Endodermal cell (in vitro differentiated cells): ENCODE results near the gene ELAVL1. TPM values are rescaled to one million over a fixed set of nuclear protein-coding genes. Genes with fewer than 3 reads are reported as not detected.
A peak's percentile ranks its signal among the peaks of the same experiment; 100 is the strongest.
"Not testable (repeated sequence)": the region's sequence is repeated elsewhere in the genome, so short reads cannot be mapped to it uniquely, and the experiment has no call there.

Source experiments
- DNase-seq: peaks from one replicate; pipeline ENCODE4 v3.0.0-alpha.2; 2017
- H3K27ac ChIP-seq: 2 replicates; pipeline ENCODE4 v1.5.1; 2013; ENCODE audit warnings: mild to moderate bottlenecking, low read depth, low read length, moderate library complexity
- H3K27me3 ChIP-seq: 2 replicates; pipeline ENCODE4 v1.6.1; 2013; ENCODE audit warnings: mild to moderate bottlenecking, low read length, moderate library complexity; ENCODE audit not compliant: insufficient read depth, control insufficient read depth, poor library complexity, severe bottlenecking
- H3K36me3 ChIP-seq: 2 replicates; pipeline ENCODE4 v1.7.0; 2013; ENCODE audit warnings: mild to moderate bottlenecking, low read length, moderate library complexity; ENCODE audit not compliant: control insufficient read depth, insufficient read depth
- H3K4me1 ChIP-seq: one replicate; pipeline ENCODE4 v1.7.0; 2013; ENCODE audit warnings: low read length; ENCODE audit not compliant: control insufficient read depth, insufficient read depth
- H3K4me3 ChIP-seq: 2 replicates; pipeline ENCODE4 v1.5.1; 2013; ENCODE audit warnings: mild to moderate bottlenecking, low read length, moderate library complexity
- H3K9ac ChIP-seq: 2 replicates; pipeline ENCODE4 v1.6.1; 2013; ENCODE audit warnings: mild to moderate bottlenecking, low read length, moderate library complexity; ENCODE audit not compliant: poor library complexity, severe bottlenecking; ENCODE audit errors: extremely low read depth
- H3K9me3 ChIP-seq: 2 replicates; pipeline ENCODE4 v1.6.1; 2013; ENCODE audit warnings: mild to moderate bottlenecking, low read length, moderate library complexity; ENCODE audit not compliant: control insufficient read depth
- H3K27ac Mint-ChIP-seq: 2 replicates; pipeline ENCODE4 v1.8.0; 2020; ENCODE audit warnings: mixed read lengths
- H3K27me3 Mint-ChIP-seq: 2 replicates; pipeline ENCODE4 v1.8.0; 2021; ENCODE audit warnings: mild to moderate bottlenecking, mixed read lengths; ENCODE audit not compliant: insufficient read depth
- H3K36me3 Mint-ChIP-seq: 2 replicates; pipeline ENCODE4 v1.8.0; 2020; ENCODE audit warnings: low read depth, mixed read lengths
- H3K4me1 Mint-ChIP-seq: 2 replicates; pipeline ENCODE4 v1.8.0; 2020; ENCODE audit warnings: mixed read lengths
- H3K4me3 Mint-ChIP-seq: 2 replicates; pipeline ENCODE4 v1.8.0; 2020; ENCODE audit warnings: mild to moderate bottlenecking, moderate library complexity, mixed read lengths
- H3K9me3 Mint-ChIP-seq: 2 replicates; pipeline ENCODE4 v1.8.0; 2020; ENCODE audit warnings: mild to moderate bottlenecking, mixed read lengths
- CTCF ChIP-seq: fragments of 200-600 bp; sonication (generic); conservative IDR thresholded peaks from 2 replicates; pipeline ENCODE4 v1.5.0; 2021; ENCODE audit warnings: antibody characterized with exemption, mild to moderate bottlenecking
- WGBS, 2 experiments: methylation state at CpG; one replicate each; pipeline versions ENCODE4 v1.1.5 to v1.1.7; 2013; ENCODE audit warnings: missing lambda C conversion rate in 2 of 2, mixed read lengths in 1 of 2; ENCODE audit not compliant: insufficient coverage in 1 of 2, insufficient read length in 1 of 2; 5-methylcytosine and 5-hydroxymethylcytosine counted together
- total RNA-seq, 2 donors: library from RNA; stranded (reverse); fragmentation: NEBNext Ultra II Directional in 1 of 2; extraction: Animal tissue kit (Norgen Biotek cat#: 25700) in 1 of 2; gene quantifications; 2 replicates in 1 of 2; 3 replicates in 1 of 2; pipeline ENCODE4 v1.2.1, GENCODE V29; 2021

ELAVL1 gene
- total RNA-seq, 2 donors from 2014 or later = 123 to 149 TPM

GRCh38 chr19:8036434-8037099, 31.1 kb upstream of the ELAVL1 start:
- H3K9ac ChIP-seq = no peak overlapping the region
- no peak overlapping the region for H3K4me3 Mint-ChIP-seq
- no peaks in the 10 kb centered on the region for H3K9me3 Mint-ChIP-seq
- no peaks in the 10 kb centered on the region for H3K36me3 ChIP-seq
- no peak overlapping the region for H3K27ac Mint-ChIP-seq
- H3K4me1 ChIP-seq = no peaks in the 10 kb centered on the region
- H3K9me3 ChIP-seq = no peaks in the 10 kb centered on the region
- no peak overlapping the region for H3K27ac ChIP-seq
- H3K36me3 Mint-ChIP-seq = no peaks in the 10 kb centered on the region
- DNase-seq = no peak
- H3K4me1 Mint-ChIP-seq = peaks cover 15% of the 10 kb centered on the region
- H3K27me3 ChIP-seq = no peaks in the 10 kb centered on the region
- WGBS, 2 experiments = 90 to 92% methylated on average over 6 to 7 of the region's 7 CpGs
- peaks cover 18% of the 10 kb centered on the region for H3K27me3 Mint-ChIP-seq
- TF ChIP-seq CTCF = no peak
- no peak overlapping the region for H3K4me3 ChIP-seq

GRCh38 chr19:8034178-8034525, 28.7 kb upstream of the ELAVL1 start:
- no peaks in the 10 kb centered on the region for H3K9me3 ChIP-seq
- no peak overlapping the region for H3K27ac ChIP-seq
- no peak overlapping the region for H3K4me3 ChIP-seq
- Mint-ChIP-seq H3K36me3 (no peaks in the 10 kb centered on the region), H3K9me3 (no peaks in the 10 kb centered on the region), H3K27me3 (peaks cover 18% of the 10 kb centered on the region), H3K4me1 (peaks cover 20% of the 10 kb centered on the region), H3K27ac (no peak overlapping the region), H3K4me3 (no peak overlapping the region)
- H3K36me3 ChIP-seq = no peaks in the 10 kb centered on the region
- TF ChIP-seq CTCF = no peak
- no peaks in the 10 kb centered on the region for H3K27me3 ChIP-seq
- H3K4me1 ChIP-seq = no peaks in the 10 kb centered on the region
- WGBS, 2 experiments = 86 to 97% methylated on average over 4 to 6 of the region's 6 CpGs
- H3K9ac ChIP-seq = no peak overlapping the region
- DNase-seq = no peak

- H3K36me3 ChIP-seq, H3K4me3 ChIP-seq, H3K4me1 ChIP-seq, H3K27ac ChIP-seq, H3K36me3 Mint-ChIP-seq, H3K9me3 ChIP-seq, H3K9ac ChIP-seq, H3K9me3 Mint-ChIP-seq, H3K27me3 ChIP-seq, H3K4me3 Mint-ChIP-seq: not testable (repeated sequence)
- WGBS, 2 experiments = 85 to 90% methylated on average over 9 to 22 of the region's 22 CpGs
- DNase-seq = peak; percentile 61
- Mint-ChIP-seq H3K4me1 (peaks cover 25% of the 10 kb centered on the region), H3K27me3 (peaks cover 16% of the 10 kb centered on the region), H3K27ac (peak overlapping the region; percentile 65)
Observed at GRCh38 chr19:8033287-8034177, 28.1 kb upstream of the ELAVL1 start.
